CD4-positive, CD25-positive, alpha-beta regulatory T cell (primary cell): ENCODE data around the gene TRAF6. TPM values are rescaled to one million over a fixed set of nuclear protein-coding genes. Genes with fewer than 3 reads are reported as not detected.

Experiments
- ATAC-seq, 2 donors: fragments of 150-1000 bp; cut with Tn5 transposase; one replicate each; pipeline ENCODE4 v1.10.0; 2021; ENCODE audit warnings: low read depth in 2 of 2, moderate number of reproducible peaks in 2 of 2, moderate library complexity in 1 of 2
- DNase-seq, 3 donors: peaks; one replicate each; pipeline versions ENCODE4 v3.0.0 to v3.0.0-alpha.2; 2012 to 2022; ENCODE audit warnings: mixed read lengths in 1 of 3
- H3K27ac ChIP-seq: one replicate; pipeline ENCODE4 v1.7.0; 2013; ENCODE audit warnings: mild to moderate bottlenecking, low read length; ENCODE audit not compliant: insufficient read depth, poor library complexity, severe bottlenecking
- H3K27me3 ChIP-seq: one replicate; pipeline ENCODE4 v1.7.0; 2013; ENCODE audit warnings: low read length; ENCODE audit not compliant: control insufficient read depth, insufficient read depth
- H3K36me3 ChIP-seq: one replicate; pipeline ENCODE4 v1.7.0; 2013; ENCODE audit warnings: mild to moderate bottlenecking, low read length, moderate library complexity; ENCODE audit not compliant: control insufficient read depth, insufficient read depth
- H3K4me1 ChIP-seq: 2 replicates; pipeline ENCODE4 v1.7.0; 2013; ENCODE audit warnings: mild to moderate bottlenecking, low read length; ENCODE audit not compliant: insufficient read depth, control insufficient read depth, poor library complexity, severe bottlenecking
- H3K4me3 ChIP-seq: one replicate; pipeline ENCODE4 v1.7.0; 2013; ENCODE audit warnings: low read depth, mild to moderate bottlenecking, low read length, moderate library complexity
- H3K9me3 ChIP-seq, 2 experiments: 1 replicate in 1 of 2; 2 replicates in 1 of 2; pipeline ENCODE4 v1.7.0; 2013; ENCODE audit warnings: low read length in 2 of 2, mild to moderate bottlenecking in 1 of 2, moderate library complexity in 1 of 2; ENCODE audit not compliant: control insufficient read depth in 2 of 2
- H3K27ac Mint-ChIP-seq, 3 donors: one replicate each; pipeline ENCODE4 v1.8.0; 2020 to 2022; ENCODE audit warnings: mild to moderate bottlenecking in 3 of 3, mixed read lengths in 3 of 3, moderate library complexity in 2 of 3
- H3K27me3 Mint-ChIP-seq: one replicate; pipeline ENCODE4 v1.8.0; 2022; ENCODE audit warnings: mild to moderate bottlenecking, mixed read lengths
- H3K36me3 Mint-ChIP-seq: one replicate; pipeline ENCODE4 v1.8.0; 2020; ENCODE audit warnings: mixed read lengths
- H3K4me1 Mint-ChIP-seq, 4 donors: one replicate each; pipeline ENCODE4 v1.8.0; 2020 to 2022; ENCODE audit warnings: mixed read lengths in 4 of 4, mild to moderate bottlenecking in 1 of 4
- H3K4me3 Mint-ChIP-seq, 4 donors: one replicate each; pipeline ENCODE4 v1.8.0; 2020 to 2022; ENCODE audit warnings: mild to moderate bottlenecking in 4 of 4, mixed read lengths in 4 of 4, moderate library complexity in 3 of 4
- H3K9me3 Mint-ChIP-seq, 7 donors: one replicate each; pipeline ENCODE4 v1.8.0; 2020 to 2022; ENCODE audit warnings: mixed read lengths in 7 of 7, mild to moderate bottlenecking in 3 of 7, moderate library complexity in 2 of 7
- polyA plus RNA-seq, 4 donors: library from polyadenylated mRNA; unstranded; fragments of 300-500 nt; fragmentation: Illumina TruSeq; gene quantifications; one replicate each; pipeline ENCODE4 v1.2.3, GENCODE V29; 2021
- total RNA-seq: library from RNA; stranded (reverse); gene quantifications from one replicate; pipeline ENCODE4 v1.2.3, GENCODE V29; 2022

Gene TRAF6
- total and polyA plus RNA-seq, 5 donors from 2014 or later = 6.3 to 29.7 (median 10.6) TPM

GRCh38 chr11:36475192-36475591, 34.9 kb downstream of the TRAF6 start:
- H3K27ac ChIP-seq = no peak overlapping the region
- H3K4me1 ChIP-seq = no peaks in the 10 kb centered on the region
- H3K36me3 ChIP-seq = no peaks in the 10 kb centered on the region
- DNase-seq (no peak), ATAC-seq (no peak)
- peaks cover 0 to 2% (median 0%) of the 10 kb centered on the region in 4 donors for H3K4me1 Mint-ChIP-seq
- H3K27ac Mint-ChIP-seq = no peak overlapping the region
- H3K27me3 Mint-ChIP-seq = no peaks in the 10 kb centered on the region
- H3K27me3 ChIP-seq = no peaks in the 10 kb centered on the region
- H3K9me3 Mint-ChIP-seq = no peaks in the 10 kb centered on the region
- H3K4me3 ChIP-seq = no peak overlapping the region
- H3K36me3 Mint-ChIP-seq = peaks cover 9% of the 10 kb centered on the region
- H3K9me3 ChIP-seq = no peaks in the 10 kb centered on the region
- H3K4me3 Mint-ChIP-seq = no peak overlapping the region

GRCh38 chr11:36471577-36471976, 38.5 kb downstream of the TRAF6 start:
- no peaks in the 10 kb centered on the region for H3K27me3 ChIP-seq
- peaks cover 9% of the 10 kb centered on the region for H3K36me3 Mint-ChIP-seq
- no peak overlapping the region for H3K27ac Mint-ChIP-seq
- H3K9me3 ChIP-seq = no peaks in the 10 kb centered on the region
- no peak for DNase-seq
- H3K9me3 Mint-ChIP-seq = no peaks in the 10 kb centered on the region
- no peaks in the 10 kb centered on the region for H3K4me1 Mint-ChIP-seq
- H3K27ac ChIP-seq = no peak overlapping the region
- H3K4me1 ChIP-seq = no peaks in the 10 kb centered on the region
- no peak overlapping the region for H3K4me3 Mint-ChIP-seq
- H3K36me3 ChIP-seq = no peaks in the 10 kb centered on the region
- no peaks in the 10 kb centered on the region for H3K27me3 Mint-ChIP-seq
- no peak overlapping the region for H3K4me3 ChIP-seq
- ATAC-seq = no peak

- H3K4me1 Mint-ChIP-seq = no peaks in the 10 kb centered on the region
- Histone ChIP-seq H3K36me3 (no peaks in the 10 kb centered on the region), H3K9me3 (no peaks in the 10 kb centered on the region), H3K4me1 (no peaks in the 10 kb centered on the region), H3K4me3 (no peak overlapping the region), H3K27ac (no peak overlapping the region), H3K27me3 (no peaks in the 10 kb centered on the region)
- no peak for ATAC-seq
- H3K27ac Mint-ChIP-seq = peak overlapping the region in 1 of 3 donors; percentile 5
- DNase-seq = no peak
- H3K27me3 Mint-ChIP-seq = peaks cover 5% of the 10 kb centered on the region
- H3K36me3 Mint-ChIP-seq = peaks cover 6% of the 10 kb centered on the region
- H3K9me3 Mint-ChIP-seq = no peaks in the 10 kb centered on the region
- no peak overlapping the region for H3K4me3 Mint-ChIP-seq
These were observed 39.9 kb downstream of the TRAF6 start for GRCh38 chr11:36469881-36470802.

- DNase-seq (no peak), ATAC-seq (no peak)
- peaks cover 5% of the 10 kb centered on the region for H3K27me3 Mint-ChIP-seq
- H3K4me3 ChIP-seq = no peak overlapping the region
- H3K4me3 Mint-ChIP-seq = no peak overlapping the region
- no peaks in the 10 kb centered on the region for H3K4me1 ChIP-seq
- H3K9me3 ChIP-seq = no peaks in the 10 kb centered on the region
- no peaks in the 10 kb centered on the region for H3K4me1 Mint-ChIP-seq
- H3K36me3 Mint-ChIP-seq = peaks cover 6% of the 10 kb centered on the region
- H3K27ac ChIP-seq = no peak overlapping the region
- peak overlapping the region in 1 of 3 donors; percentile 62 for H3K27ac Mint-ChIP-seq
- no peaks in the 10 kb centered on the region for H3K36me3 ChIP-seq
- no peaks in the 10 kb centered on the region for H3K9me3 Mint-ChIP-seq
- no peaks in the 10 kb centered on the region for H3K27me3 ChIP-seq
These were observed 41.0 kb downstream of the TRAF6 start for GRCh38 chr11:36469063-36469462.

GRCh38 chr11:36467916-36468315, 42.2 kb downstream of the TRAF6 start:
- no peak overlapping the region for H3K27ac Mint-ChIP-seq
- no peaks in the 10 kb centered on the region for H3K9me3 Mint-ChIP-seq
- Histone ChIP-seq H3K4me3 (no peak overlapping the region), H3K4me1 (no peaks in the 10 kb centered on the region), H3K9me3 (no peaks in the 10 kb centered on the region), H3K27ac (no peak overlapping the region), H3K36me3 (no peaks in the 10 kb centered on the region), H3K27me3 (no peaks in the 10 kb centered on the region)
- no peak overlapping the region for H3K4me3 Mint-ChIP-seq
- no peaks in the 10 kb centered on the region for H3K4me1 Mint-ChIP-seq
- H3K27me3 Mint-ChIP-seq = peaks cover 5% of the 10 kb centered on the region
- ATAC-seq = no peak
- H3K36me3 Mint-ChIP-seq = no peaks in the 10 kb centered on the region
- DNase-seq = no peak

- no peak overlapping the region for H3K27ac ChIP-seq
- H3K4me1 ChIP-seq = no peaks in the 10 kb centered on the region
- DNase-seq (no peak), ATAC-seq (no peak)
- H3K27me3 ChIP-seq = no peaks in the 10 kb centered on the region
- H3K9me3 ChIP-seq = no peaks in the 10 kb centered on the region
- Mint-ChIP-seq H3K27ac (no peak overlapping the region), H3K4me3 (no peak overlapping the region), H3K36me3 (no peaks in the 10 kb centered on the region), H3K9me3 (no peaks in the 10 kb centered on the region), H3K4me1 (no peaks in the 10 kb centered on the region), H3K27me3 (peaks cover 5% of the 10 kb centered on the region)
- no peak overlapping the region for H3K4me3 ChIP-seq
- no peaks in the 10 kb centered on the region for H3K36me3 ChIP-seq
These were observed 43.1 kb downstream of the TRAF6 start for GRCh38 chr11:36467012-36467411.

GRCh38 chr11:36465449-36466163, 44.5 kb downstream of the TRAF6 start:
- no peak overlapping the region for H3K4me3 Mint-ChIP-seq
- Histone ChIP-seq H3K4me3 (no peak overlapping the region), H3K36me3 (no peaks in the 10 kb centered on the region), H3K4me1 (no peaks in the 10 kb centered on the region), H3K9me3 (no peaks in the 10 kb centered on the region), H3K27me3 (no peaks in the 10 kb centered on the region), H3K27ac (no peak overlapping the region)
- DNase-seq (no peak), ATAC-seq (no peak)
- H3K4me1 Mint-ChIP-seq = no peaks in the 10 kb centered on the region
- no peaks in the 10 kb centered on the region for H3K9me3 Mint-ChIP-seq
- H3K36me3 Mint-ChIP-seq = no peaks in the 10 kb centered on the region
- H3K27ac Mint-ChIP-seq = no peak overlapping the region
- peaks cover 5% of the 10 kb centered on the region for H3K27me3 Mint-ChIP-seq
